ENCODE measurements around the gene CCDC39. TPM values are rescaled to one million over a fixed set of nuclear protein-coding genes. Genes with fewer than 3 reads are reported as not detected.

The CCDC39 gene
- total and polyA plus RNA-seq, 9 of the 15 experiments (the other 6 are each of a cell fraction or from before 2014, with no cell fraction given) = not detected

GRCh38 chr3:180615954-180616353, 63.3 kb downstream of the CCDC39 start:
- H3K36me3 ChIP-seq (ENCODE audit: control insufficient read depth, insufficient read depth, low read length) = peaks cover 31% of the 10 kb centered on the region
- TF ChIP-seq ZNF23 (CRISPR knock-in tag; IDR thresholded peaks at IDR 0.05) (no peak), BMI1 (IDR thresholded peaks at IDR 0.05; ENCODE audit: low read length) (no peak), ZKSCAN3 (CRISPR knock-in tag; IDR thresholded peaks at IDR 0.05) (no peak), REST (IDR thresholded peaks at IDR 0.05; ENCODE audit: borderline replicate concordance) (no peak), REST (CRISPR knock-in tag; IDR thresholded peaks at IDR 0.05; ENCODE audit: low read depth) (no peak), MYBL2 (IDR thresholded peaks at IDR 0.05; ENCODE audit: low read depth) (no peak), MYBL2 (CRISPR knock-in tag; IDR thresholded peaks at IDR 0.05; ENCODE audit: borderline replicate concordance) (no peak), ZNF282 (CRISPR knock-in tag; IDR thresholded peaks at IDR 0.05) (no peak), LARP7 (IDR thresholded peaks at IDR 0.05) (no peak), HMGN3 (IDR thresholded peaks at IDR 0.05; ENCODE audit: borderline replicate concordance, extremely low read depth, insufficient read length, low read depth, low read length) (no peak), RBM15 (IDR thresholded peaks at IDR 0.05; ENCODE audit: insufficient read depth, low read length) (no peak), HDAC8 (tag; IDR thresholded peaks at IDR 0.05) (no peak), ZNF431 (CRISPR knock-in tag; IDR thresholded peaks at IDR 0.05) (no peak), ZNF174 (CRISPR knock-in tag; IDR thresholded peaks at IDR 0.05) (no peak), KDM2B (CRISPR knock-in tag; IDR thresholded peaks at IDR 0.05) (no peak), MED1 (CRISPR knock-in tag; IDR thresholded peaks at IDR 0.05; ENCODE audit: borderline replicate concordance) (no peak)
- TF ChIP-seq, protein P1, sequence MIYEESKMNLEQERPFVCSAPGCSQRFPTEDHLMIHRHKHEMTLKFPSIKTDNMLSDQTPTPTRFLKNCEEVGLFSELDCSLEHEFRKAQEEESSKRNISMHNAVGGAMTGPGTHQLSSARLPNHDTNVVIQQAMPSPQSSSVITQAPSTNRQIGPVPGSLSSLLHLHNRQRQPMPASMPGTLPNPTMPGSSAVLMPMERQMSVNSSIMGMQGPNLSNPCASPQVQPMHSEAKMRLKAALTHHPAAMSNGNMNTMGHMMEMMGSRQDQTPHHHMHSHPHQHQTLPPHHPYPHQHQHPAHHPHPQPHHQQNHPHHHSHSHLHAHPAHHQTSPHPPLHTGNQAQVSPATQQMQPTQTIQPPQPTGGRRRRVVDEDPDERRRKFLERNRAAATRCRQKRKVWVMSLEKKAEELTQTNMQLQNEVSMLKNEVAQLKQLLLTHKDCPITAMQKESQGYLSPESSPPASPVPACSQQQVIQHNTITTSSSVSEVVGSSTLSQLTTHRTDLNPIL (CRISPR knock-in tag; IDR thresholded peaks at IDR 0.05) = no peak

More at GRCh38 chr3:180615954-180616353, 63.3 kb downstream of the CCDC39 start:
- no peak overlapping the region for H3K27ac ChIP-seq (ENCODE audit: extremely low read depth, low read depth, low read length)
- ChIA-PET CTCF (ENCODE audit: low intra/inter-chr PET ratio) (no interaction called here), POLR2A (interaction anchor here (0.7 to 2.5 kb wide), 3 partner anchors 9 to 14 kb away, joined by 3 to 7 read pairs (median 3); partner anchors contain the start of gene TTC14)
- ATAC-seq = no peak
- BruUV-seq (replicated peaks) = no TSS peak
- in situ Hi-C loops (cut with MboI) = loop anchor here (25.0 kb wide), 2 partner anchors 371 to 1179 kb away; partner anchors contain the start of gene DNAJC19
- H3K9ac ChIP-seq (ENCODE audit: insufficient read depth in 1 of 2, low read depth in 2 of 2, low read length in 2 of 2) = no peak overlapping the region
- H3K9me1 ChIP-seq (ENCODE audit: control insufficient read depth, insufficient read depth, low read length) = no peaks in the 10 kb centered on the region
- DNase-seq (ENCODE audit: extremely low read depth in 1 of 4, low spot score in 3 of 4) = no peak
- no peaks in the 10 kb centered on the region for H3K27me3 ChIP-seq (ENCODE audit: control insufficient read depth in 2 of 2, insufficient read depth in 2 of 2, low read length in 2 of 2)
- H3K9me3 ChIP-seq (replicated peaks; ENCODE audit: control insufficient read depth, insufficient read depth, low read depth, low read length) = no peaks in the 10 kb centered on the region
- H2AFZ ChIP-seq (ENCODE audit: low read depth, low read length) = no peak overlapping the region
- H3K4me2 ChIP-seq (ENCODE audit: insufficient read depth, low read length) = no peak overlapping the region
- H3K4me3 ChIP-seq = no peak overlapping the region
- H3K79me2 ChIP-seq (ENCODE audit: control insufficient read depth, insufficient read depth, low read length) = no peaks in the 10 kb centered on the region
- WGBS (ENCODE audit: insufficient coverage, low coverage, missing lambda C conversion rate) = 70% methylated on average over 3 of the region's 3 CpGs
- intact Hi-C loops (cut with micrococcal nuclease) = no loop called here
- H3K4me1 ChIP-seq (replicated peaks in 1 of 2; ENCODE audit: control insufficient read depth in 2 of 2, insufficient read depth in 2 of 2, low read length in 2 of 2) = no peaks in the 10 kb centered on the region
- FAIRE-seq = no peak
- no peaks in the 10 kb centered on the region for H4K20me1 ChIP-seq (replicated peaks; ENCODE audit: control insufficient read depth, insufficient read depth, low read length)

Data from K562 (cell line).